NK-92 treated with Interleukin-12 subunit alpha and Interleukin-12 subunit beta, amount 100 ng/mL, for 24 hours (cell line): ENCODE data around the gene SATB1.
"Not testable (repeated sequence)": the region's sequence is repeated elsewhere in the genome, so short reads cannot be mapped to it uniquely, and the experiment has no call there.

ENCODE experiments used
- DNase-seq: peaks from one replicate; lab custom pipeline; 2025; lab: John Stamatoyannopoulos, UW

The SATB1 gene

GRCh38 chr3:18424729-18425640, at the start of gene SATB1:
SATB1 (minus strand) TSS chr3:18425339; CDS start chr3:18420967, 4,372 bp downstream.
- no peak for DNase-seq

GRCh38 chr3:18474202-18474601, 49.1 kb upstream of the SATB1 start:
- no peak for DNase-seq

GRCh38 chr3:18469775-18470174, 44.6 kb upstream of the SATB1 start:
- DNase-seq: no peak

- DNase-seq: no peak
Measured at GRCh38 chr3:18466136-18466535, 41.0 kb upstream of the SATB1 start.

GRCh38 chr3:18454766-18455165, 29.6 kb upstream of the SATB1 start:
- DNase-seq: no peak

GRCh38 chr3:18449618-18450017, 24.5 kb upstream of the SATB1 start:
- not testable (repeated sequence) for DNase-seq

- DNase-seq: no peak
Measured at GRCh38 chr3:18447720-18448119, 22.6 kb upstream of the SATB1 start.

GRCh38 chr3:18446149-18446825, 21.1 kb upstream of the SATB1 start:
- DNase-seq: no peak

- no peak for DNase-seq
Measured at GRCh38 chr3:18445401-18446148, 20.4 kb upstream of the SATB1 start.

- no peak for DNase-seq
Measured at GRCh38 chr3:18444595-18445400, 19.7 kb upstream of the SATB1 start.

GRCh38 chr3:18443665-18444594, 18.8 kb upstream of the SATB1 start:
- DNase-seq: no peak

GRCh38 chr3:18442756-18443664, 17.9 kb upstream of the SATB1 start:
- no peak for DNase-seq

- no peak for DNase-seq
Measured at GRCh38 chr3:18441551-18441950, 16.4 kb upstream of the SATB1 start.

- DNase-seq: no peak
Measured at GRCh38 chr3:18440066-18440722, 15.1 kb upstream of the SATB1 start.

- DNase-seq: no peak
Measured at GRCh38 chr3:18439281-18439680, 14.1 kb upstream of the SATB1 start.

GRCh38 chr3:18438586-18438985, 13.4 kb upstream of the SATB1 start:
- no peak for DNase-seq

- DNase-seq: no peak
Measured at GRCh38 chr3:18436213-18436612, 11.1 kb upstream of the SATB1 start.

- DNase-seq: no peak
Measured at GRCh38 chr3:18434711-18435110, 9.6 kb upstream of the SATB1 start.

- no peak for DNase-seq
Measured at GRCh38 chr3:18432752-18433151, 7.6 kb upstream of the SATB1 start.
